ENCODE results near the gene UST.

GRCh38 chr6:149114167-149114566 is 367.3 kb downstream of the UST start:
- TF ChIP-seq, protein P1, sequence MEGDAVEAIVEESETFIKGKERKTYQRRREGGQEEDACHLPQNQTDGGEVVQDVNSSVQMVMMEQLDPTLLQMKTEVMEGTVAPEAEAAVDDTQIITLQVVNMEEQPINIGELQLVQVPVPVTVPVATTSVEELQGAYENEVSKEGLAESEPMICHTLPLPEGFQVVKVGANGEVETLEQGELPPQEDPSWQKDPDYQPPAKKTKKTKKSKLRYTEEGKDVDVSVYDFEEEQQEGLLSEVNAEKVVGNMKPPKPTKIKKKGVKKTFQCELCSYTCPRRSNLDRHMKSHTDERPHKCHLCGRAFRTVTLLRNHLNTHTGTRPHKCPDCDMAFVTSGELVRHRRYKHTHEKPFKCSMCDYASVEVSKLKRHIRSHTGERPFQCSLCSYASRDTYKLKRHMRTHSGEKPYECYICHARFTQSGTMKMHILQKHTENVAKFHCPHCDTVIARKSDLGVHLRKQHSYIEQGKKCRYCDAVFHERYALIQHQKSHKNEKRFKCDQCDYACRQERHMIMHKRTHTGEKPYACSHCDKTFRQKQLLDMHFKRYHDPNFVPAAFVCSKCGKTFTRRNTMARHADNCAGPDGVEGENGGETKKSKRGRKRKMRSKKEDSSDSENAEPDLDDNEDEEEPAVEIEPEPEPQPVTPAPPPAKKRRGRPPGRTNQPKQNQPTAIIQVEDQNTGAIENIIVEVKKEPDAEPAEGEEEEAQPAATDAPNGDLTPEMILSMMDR (IDR thresholded peaks at IDR 0.05): no peak
- TF ChIP-seq ZFX (IDR thresholded peaks at IDR 0.05; ENCODE audit: borderline replicate concordance): no peak
